Measurements from ENCODE around the gene IL23R. TPM values are rescaled to one million over a fixed set of nuclear protein-coding genes. Genes with fewer than 3 reads are reported as not detected.

The IL23R gene
- total and polyA plus RNA-seq, 4 donors = 0.06 to 0.20 (median 0.06) TPM; not detected in 1

DNA sequence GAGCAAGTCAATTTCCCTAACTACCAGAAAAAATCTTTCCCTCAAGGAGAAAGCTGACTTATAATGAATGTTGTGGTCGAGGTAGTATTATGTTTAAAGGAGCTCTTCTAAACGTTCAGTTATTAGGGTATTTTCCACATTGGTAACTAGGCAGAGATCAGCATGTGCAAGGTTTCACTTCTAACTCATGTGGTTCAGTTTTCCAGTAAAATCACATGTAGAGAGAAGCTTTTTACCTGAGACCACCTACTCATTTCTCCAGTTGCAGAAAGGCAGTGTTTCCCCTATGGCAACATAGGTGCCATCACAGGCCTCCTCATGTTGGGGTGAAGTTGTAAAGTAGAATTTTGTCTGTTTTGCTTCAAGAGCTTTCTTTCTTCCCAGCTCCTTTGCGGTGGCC, 23.7 kb downstream of the IL23R start:
- no peaks in the 10 kb centered on the region for H3K9me3 ChIP-seq (ENCODE audit: control insufficient read depth, insufficient read depth, low read length)
- no peaks in the 10 kb centered on the region for H3K36me3 ChIP-seq (ENCODE audit: control insufficient read depth, insufficient read depth, low read length)
- no CpG with 5 or more reads among the region's 3 CpGs for WGBS (ENCODE audit: insufficient coverage)
- no peaks in the 10 kb centered on the region for H3K27me3 ChIP-seq (ENCODE audit: control insufficient read depth, insufficient read depth, low read length)
- no peaks in the 10 kb centered on the region for H3K4me1 ChIP-seq (ENCODE audit: control insufficient read depth, insufficient read depth, low read length)
- H3K4me3 ChIP-seq (ENCODE audit: low read depth, low read length) = no peak overlapping the region
- no peak overlapping the region for H3K27ac ChIP-seq (ENCODE audit: low read depth, low read length)
- DNase-seq (ENCODE audit: low read depth in 4 of 6, low spot score in 6 of 6) = no peak

DNA sequence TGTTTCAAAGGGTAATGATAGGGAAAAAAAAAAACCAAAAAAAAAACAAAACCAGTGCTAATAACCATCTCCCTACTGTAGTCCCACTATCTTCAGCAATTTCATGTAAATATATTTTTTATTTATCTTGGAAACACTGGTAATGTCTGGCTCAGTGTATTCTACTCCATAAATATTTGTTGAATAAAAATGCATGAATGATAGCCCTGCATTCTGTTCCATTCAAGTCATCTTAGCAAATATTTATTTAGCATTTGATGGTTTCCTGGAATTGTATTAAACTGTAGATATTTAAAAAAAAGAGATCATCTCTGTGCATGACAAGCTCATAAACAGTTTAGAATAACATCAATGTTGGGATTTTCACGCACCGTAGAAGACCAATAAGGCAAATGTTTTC, 24.2 kb downstream of the IL23R start:
- Histone ChIP-seq H3K27me3 (ENCODE audit: control insufficient read depth, insufficient read depth, low read length) (no peaks in the 10 kb centered on the region), H3K4me3 (ENCODE audit: low read depth, low read length) (no peak overlapping the region), H3K27ac (ENCODE audit: low read depth, low read length) (no peak overlapping the region), H3K4me1 (ENCODE audit: control insufficient read depth, insufficient read depth, low read length) (no peaks in the 10 kb centered on the region), H3K9me3 (ENCODE audit: control insufficient read depth, insufficient read depth, low read length) (no peaks in the 10 kb centered on the region), H3K36me3 (ENCODE audit: control insufficient read depth, insufficient read depth, low read length) (no peaks in the 10 kb centered on the region)
- no CpG with 5 or more reads among the region's 2 CpGs for WGBS (ENCODE audit: insufficient coverage)
- no peak for DNase-seq (ENCODE audit: low read depth in 4 of 6, low spot score in 6 of 6)

DNA sequence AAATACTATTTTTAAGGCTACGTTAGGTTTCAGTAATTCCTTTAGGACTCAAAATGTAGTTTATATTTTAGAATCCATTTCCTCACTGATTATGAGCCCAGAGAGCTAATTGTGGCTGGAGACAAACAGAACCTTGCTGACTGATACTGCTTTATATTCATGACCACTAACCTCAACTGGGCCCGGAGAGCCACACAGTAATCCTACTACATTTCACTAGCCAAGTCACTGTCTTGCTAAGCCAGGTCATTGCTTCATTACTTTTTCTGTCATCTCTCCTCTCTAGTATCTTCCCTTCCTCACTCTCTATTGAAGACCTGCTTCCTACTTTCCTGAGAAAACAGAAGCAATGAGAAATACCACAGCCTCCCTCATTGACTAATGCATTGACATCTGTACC, 24.7 kb downstream of the IL23R start:
- WGBS (ENCODE audit: insufficient coverage) = 92% methylated on average over 1 of the region's 2 CpGs

DNA sequence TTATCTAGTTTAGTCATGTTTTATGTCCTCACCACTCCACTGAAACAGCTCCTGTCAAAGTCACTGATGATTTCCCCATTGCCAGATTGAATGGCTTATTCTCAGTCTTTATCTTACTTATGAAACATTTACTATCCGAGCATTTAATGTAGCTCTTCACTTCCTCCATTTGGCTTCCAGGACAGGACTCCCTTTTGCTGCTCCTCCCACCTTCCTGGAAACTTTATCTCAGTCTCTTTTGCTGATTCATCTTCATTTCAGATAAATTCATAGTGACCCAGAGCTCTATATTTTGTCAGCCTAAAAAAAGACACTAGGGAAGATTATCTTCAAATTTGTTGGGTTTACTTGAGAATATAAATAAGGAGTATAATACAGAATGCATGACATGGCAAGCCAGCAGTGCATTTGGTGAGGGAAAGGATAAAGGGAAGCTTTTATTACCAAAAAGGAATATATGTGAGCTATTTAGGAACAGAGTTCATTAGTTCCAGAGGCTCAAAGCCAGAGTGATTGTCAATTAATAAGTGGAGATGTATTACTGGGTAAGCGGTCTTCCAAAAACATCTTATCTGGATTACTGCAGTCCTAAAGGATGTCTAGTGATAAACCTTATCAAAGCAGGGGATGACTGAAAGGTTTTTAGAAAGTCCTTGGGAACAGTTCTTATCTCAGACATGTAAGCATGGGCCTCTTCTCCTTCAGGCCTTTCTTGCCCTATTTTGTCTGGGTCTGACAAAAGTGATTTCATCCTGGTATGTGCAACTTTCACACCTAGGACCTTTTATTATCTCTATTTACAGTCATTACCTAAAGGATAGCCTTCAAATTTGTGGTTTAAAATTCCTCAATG, 25.6 kb downstream of the IL23R start:
- no peak for DNase-seq (ENCODE audit: low read depth in 4 of 6, low spot score in 6 of 6)
- Histone ChIP-seq H3K9me3 (ENCODE audit: control insufficient read depth, insufficient read depth, low read length) (no peaks in the 10 kb centered on the region), H3K36me3 (ENCODE audit: control insufficient read depth, insufficient read depth, low read length) (no peaks in the 10 kb centered on the region), H3K4me1 (ENCODE audit: control insufficient read depth, insufficient read depth, low read length) (no peaks in the 10 kb centered on the region), H3K4me3 (ENCODE audit: low read depth, low read length) (no peak overlapping the region), H3K27me3 (ENCODE audit: control insufficient read depth, insufficient read depth, low read length) (no peaks in the 10 kb centered on the region), H3K27ac (ENCODE audit: low read depth, low read length) (no peak overlapping the region)
- WGBS (ENCODE audit: insufficient coverage) = 63% methylated on average over 1 of the region's 2 CpGs

More for the DNA sequence above, 24.7 kb downstream of the IL23R start:
- H3K9me3 ChIP-seq (ENCODE audit: control insufficient read depth, insufficient read depth, low read length) = no peaks in the 10 kb centered on the region
- no peak overlapping the region for H3K4me3 ChIP-seq (ENCODE audit: low read depth, low read length)
- H3K27ac ChIP-seq (ENCODE audit: low read depth, low read length) = no peak overlapping the region
- no peaks in the 10 kb centered on the region for H3K36me3 ChIP-seq (ENCODE audit: control insufficient read depth, insufficient read depth, low read length)
- H3K4me1 ChIP-seq (ENCODE audit: control insufficient read depth, insufficient read depth, low read length) = no peaks in the 10 kb centered on the region
- H3K27me3 ChIP-seq (ENCODE audit: control insufficient read depth, insufficient read depth, low read length) = no peaks in the 10 kb centered on the region
- DNase-seq (ENCODE audit: low read depth in 4 of 6, low spot score in 6 of 6) = no peak

DNA sequence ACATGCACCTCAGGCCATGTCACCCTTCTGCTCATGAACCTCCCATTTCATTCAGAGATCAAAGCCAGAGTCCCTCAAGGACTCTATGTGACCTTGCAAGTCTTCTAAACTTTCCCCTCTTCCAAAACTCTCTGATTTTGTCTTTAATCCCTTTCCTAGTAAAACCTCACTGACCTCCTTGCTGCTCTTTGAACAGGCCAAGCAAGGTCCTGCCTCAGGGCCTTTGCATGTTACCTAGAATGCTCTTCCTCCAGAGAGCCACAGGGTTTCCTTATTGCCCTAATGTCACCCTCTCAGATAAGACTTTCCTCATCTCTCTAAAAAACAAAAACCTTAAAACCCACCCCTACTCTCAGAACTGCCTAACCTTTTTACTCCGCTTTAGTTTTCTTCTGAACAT, 26.6 kb downstream of the IL23R start:
- Histone ChIP-seq H3K9me3 (ENCODE audit: control insufficient read depth, insufficient read depth, low read length) (no peaks in the 10 kb centered on the region), H3K36me3 (ENCODE audit: control insufficient read depth, insufficient read depth, low read length) (no peaks in the 10 kb centered on the region), H3K27ac (ENCODE audit: low read depth, low read length) (no peak overlapping the region), H3K4me3 (ENCODE audit: low read depth, low read length) (no peak overlapping the region), H3K4me1 (ENCODE audit: control insufficient read depth, insufficient read depth, low read length) (no peaks in the 10 kb centered on the region), H3K27me3 (ENCODE audit: control insufficient read depth, insufficient read depth, low read length) (no peaks in the 10 kb centered on the region)
- no CpG with 5 or more reads among the region's 1 CpG for WGBS (ENCODE audit: insufficient coverage)
- DNase-seq (ENCODE audit: low read depth in 4 of 6, low spot score in 6 of 6) = no peak

DNA sequence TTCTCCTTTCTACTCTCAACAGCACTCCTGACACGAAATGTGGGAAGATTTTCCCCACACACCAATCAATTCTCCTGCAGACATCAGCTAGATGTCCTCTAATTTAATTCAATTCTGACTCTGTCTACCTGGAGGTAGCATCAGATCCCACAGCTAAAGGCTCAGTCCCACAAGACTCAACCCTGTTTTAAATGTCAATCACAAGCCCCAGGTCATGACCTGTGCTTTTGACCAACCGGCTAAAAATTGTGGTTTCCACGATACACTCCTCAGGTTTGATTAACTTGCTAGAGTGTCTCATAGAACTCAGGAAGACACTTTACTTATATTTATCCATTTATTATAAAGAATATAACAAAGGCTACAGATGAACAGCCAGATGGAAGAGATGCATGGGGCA, 27.4 kb downstream of the IL23R start:
- H3K4me3 ChIP-seq (ENCODE audit: low read depth, low read length) = no peak overlapping the region
- no peak for DNase-seq (ENCODE audit: low read depth in 4 of 6, low spot score in 6 of 6)
- WGBS (ENCODE audit: insufficient coverage) = 0% methylated on average over 1 of the region's 3 CpGs

DNA sequence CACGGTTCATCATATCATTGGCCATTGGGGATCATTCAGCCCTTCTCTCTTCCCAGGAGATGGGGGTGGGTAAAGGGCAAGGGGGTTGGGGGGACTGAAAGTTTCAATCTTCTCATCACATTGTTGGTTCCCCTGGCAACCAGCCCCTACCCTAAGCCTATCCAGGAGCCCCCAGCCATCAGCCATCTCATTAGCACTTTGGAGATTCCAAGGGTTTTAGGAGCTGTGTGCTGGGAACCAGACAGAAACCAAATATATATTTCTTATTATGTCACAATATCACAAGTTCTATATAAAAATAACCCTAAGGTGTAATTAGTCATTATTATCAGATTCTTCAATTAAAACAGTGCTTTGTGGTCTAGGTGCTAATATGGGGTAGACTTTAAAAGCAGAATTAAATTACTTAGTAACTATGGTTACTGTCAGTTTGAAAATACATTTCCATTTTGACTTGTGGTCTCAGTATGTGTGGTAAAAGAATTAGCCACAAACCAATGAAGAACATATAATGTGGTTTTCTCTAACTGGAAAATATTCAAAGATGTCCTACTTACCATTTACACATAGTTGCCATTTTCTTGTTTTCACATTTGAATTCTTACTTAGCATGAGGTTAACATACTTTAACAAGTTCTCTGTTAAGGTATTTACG, 28.1 kb downstream of the IL23R start:
- H3K27me3 ChIP-seq (ENCODE audit: control insufficient read depth, insufficient read depth, low read length) = no peaks in the 10 kb centered on the region
- H3K27ac ChIP-seq (ENCODE audit: low read depth, low read length) = no peak overlapping the region
- H3K9me3 ChIP-seq (ENCODE audit: control insufficient read depth, insufficient read depth, low read length) = no peaks in the 10 kb centered on the region
- H3K36me3 ChIP-seq (ENCODE audit: control insufficient read depth, insufficient read depth, low read length) = no peaks in the 10 kb centered on the region
- DNase-seq (ENCODE audit: low read depth in 4 of 6, low spot score in 6 of 6) = no peak
- H3K4me1 ChIP-seq (ENCODE audit: control insufficient read depth, insufficient read depth, low read length) = no peaks in the 10 kb centered on the region
- WGBS (ENCODE audit: insufficient coverage) = no CpG with 5 or more reads among the region's 2 CpGs
- H3K4me3 ChIP-seq (ENCODE audit: low read depth, low read length) = no peak overlapping the region

More for the DNA sequence above, 27.4 kb downstream of the IL23R start:
- Histone ChIP-seq H3K4me1 (ENCODE audit: control insufficient read depth, insufficient read depth, low read length) (no peaks in the 10 kb centered on the region), H3K27ac (ENCODE audit: low read depth, low read length) (no peak overlapping the region), H3K9me3 (ENCODE audit: control insufficient read depth, insufficient read depth, low read length) (no peaks in the 10 kb centered on the region), H3K27me3 (ENCODE audit: control insufficient read depth, insufficient read depth, low read length) (no peaks in the 10 kb centered on the region), H3K36me3 (ENCODE audit: control insufficient read depth, insufficient read depth, low read length) (no peaks in the 10 kb centered on the region)

DNA sequence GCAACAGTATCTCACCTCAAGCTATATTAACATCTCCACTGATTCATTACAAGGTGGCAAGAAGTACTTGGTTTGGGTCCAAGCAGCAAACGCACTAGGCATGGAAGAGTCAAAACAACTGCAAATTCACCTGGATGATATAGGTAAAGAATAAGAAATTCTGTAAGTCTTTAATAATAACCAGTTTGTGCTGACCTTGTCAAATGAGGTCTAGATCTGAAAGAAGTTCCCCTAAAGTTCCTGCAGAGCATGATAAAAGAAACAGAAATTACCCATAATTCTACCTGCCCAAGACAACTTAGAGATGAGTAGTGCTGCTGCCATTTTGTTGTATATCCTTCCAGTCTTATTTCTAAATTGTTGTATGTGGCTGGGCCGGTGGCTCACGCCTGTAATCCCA, 34.5 kb downstream of the IL23R start:
- Histone ChIP-seq H3K4me1 (ENCODE audit: control insufficient read depth, insufficient read depth, low read length) (no peaks in the 10 kb centered on the region), H3K36me3 (ENCODE audit: control insufficient read depth, insufficient read depth, low read length) (no peaks in the 10 kb centered on the region), H3K27me3 (ENCODE audit: control insufficient read depth, insufficient read depth, low read length) (no peaks in the 10 kb centered on the region), H3K9me3 (ENCODE audit: control insufficient read depth, insufficient read depth, low read length) (no peaks in the 10 kb centered on the region), H3K27ac (ENCODE audit: low read depth, low read length) (no peak overlapping the region), H3K4me3 (ENCODE audit: low read depth, low read length) (no peak overlapping the region)
- WGBS (ENCODE audit: insufficient coverage) = no CpG with 5 or more reads among the region's 3 CpGs
- DNase-seq (ENCODE audit: low read depth in 4 of 6, low spot score in 6 of 6) = no peak

DNA sequence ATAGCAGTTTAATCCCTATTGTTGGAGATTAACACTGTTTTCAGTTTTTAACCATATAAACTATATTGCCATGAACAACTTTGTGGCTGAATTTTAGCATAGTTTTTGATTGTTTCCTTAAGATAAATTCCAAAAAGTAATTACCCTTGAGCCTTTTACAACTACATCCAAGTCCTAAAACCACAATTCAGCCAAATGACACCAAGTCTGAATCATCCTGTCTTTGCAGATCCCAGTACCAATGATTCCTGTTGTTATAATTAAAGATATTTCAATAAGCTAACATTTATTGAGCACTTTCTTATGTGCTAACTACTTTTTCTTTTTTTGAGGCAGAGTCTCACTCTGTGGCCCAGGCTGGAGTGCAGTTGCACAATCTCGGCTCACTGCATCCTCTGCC, 35.6 kb downstream of the IL23R start:
- Histone ChIP-seq H3K27ac (ENCODE audit: low read depth, low read length) (no peak overlapping the region), H3K4me3 (ENCODE audit: low read depth, low read length) (no peak overlapping the region), H3K27me3 (ENCODE audit: control insufficient read depth, insufficient read depth, low read length) (no peaks in the 10 kb centered on the region), H3K36me3 (ENCODE audit: control insufficient read depth, insufficient read depth, low read length) (no peaks in the 10 kb centered on the region), H3K4me1 (ENCODE audit: control insufficient read depth, insufficient read depth, low read length) (no peaks in the 10 kb centered on the region), H3K9me3 (ENCODE audit: control insufficient read depth, insufficient read depth, low read length) (no peaks in the 10 kb centered on the region)
- no peak for DNase-seq (ENCODE audit: low read depth in 4 of 6, low spot score in 6 of 6)
- WGBS (ENCODE audit: insufficient coverage) = 100% methylated on average over 1 of the region's 1 CpG
